ENCODE measurements around the gene VCAN.

- TF ChIP-seq CTCF (IDR thresholded peaks at IDR 0.05): no peak
- TF ChIP-seq POLR2A (IDR thresholded peaks at IDR 0.05): no peak
- TF ChIP-seq POLR2AphosphoS5 (IDR thresholded peaks at IDR 0.05; ENCODE audit: insufficient read depth in 1 of 2, low read depth in 1 of 2): no peak
Observed at GRCh38 chr5:83428890-83429289, 42.7 kb upstream of the VCAN start.
